ENCODE measurements around the gene GPC5. TPM values are rescaled to one million over a fixed set of nuclear protein-coding genes. Genes with fewer than 3 reads are reported as not detected.

Gene GPC5
- total and polyA plus RNA-seq, 2 donors (not counting 3 experiments of a cell fraction or from before 2014, with no cell fraction given), result 0.59 to 0.97 TPM

- Histone ChIP-seq H4K20me1 (replicated peaks; ENCODE audit: control insufficient read depth, extremely low read depth, insufficient read depth, low read length) (no peaks in the 10 kb centered on the region), H3K4me1 (ENCODE audit: control insufficient read depth, extremely low read depth, insufficient read depth, low read length) (no peaks in the 10 kb centered on the region), H3K27ac (ENCODE audit: insufficient read depth, low read depth, low read length) (no peak overlapping the region), H3K4me2 (ENCODE audit: insufficient read depth, low read length) (no peak overlapping the region), H3K27me3 (ENCODE audit: control insufficient read depth in 2 of 2, insufficient read depth in 2 of 2, low read length in 2 of 2) (no peaks in the 10 kb centered on the region), H3K9me1 (replicated peaks; ENCODE audit: control insufficient read depth, extremely low read depth, insufficient read depth, low read length) (no peaks in the 10 kb centered on the region), H3K9me3 (replicated peaks; ENCODE audit: control insufficient read depth, insufficient read depth, low read length) (no peaks in the 10 kb centered on the region), H3K36me3 (ENCODE audit: control insufficient read depth in 2 of 2, extremely low read depth in 1 of 2, insufficient read depth in 2 of 2, low read length in 2 of 2) (no peaks in the 10 kb centered on the region), H3K9ac (replicated peaks; ENCODE audit: extremely low read depth, insufficient read depth, low read length) (no peak overlapping the region), H2AFZ (ENCODE audit: low read depth, low read length) (no peak overlapping the region), H3K4me3 (replicated peaks in 1 of 3; ENCODE audit: insufficient read depth in 1 of 3, low read depth in 1 of 3, low read length in 3 of 3) (no peak overlapping the region), H3K79me2 (ENCODE audit: control insufficient read depth, insufficient read depth, low read length) (no peaks in the 10 kb centered on the region)
- dilution Hi-C loops (cut with MboI; ENCODE audit: extremely low pct_ligation_motif_present, low sequenced_read_pairs) (no loop called here), intact Hi-C loops (cut with micrococcal nuclease) (no loop called here)
- ChIA-PET POLR2A (no interaction called here), CTCF (no interaction called here)
- DNase-seq (ENCODE audit: low read depth, low spot score) (no peak), FAIRE-seq (no peak)
- no TSS peak for BruUV-seq (replicated peaks)
- TF ChIP-seq POLR2AphosphoS5 (IDR thresholded peaks at IDR 0.05; ENCODE audit: insufficient read depth, low read depth, low read length), result no peak
- no peak for TF ChIP-seq MAX (IDR thresholded peaks at IDR 0.05; ENCODE audit: insufficient read depth, insufficient read length)
- TF ChIP-seq EZH2 (IDR thresholded peaks at IDR 0.05; ENCODE audit: borderline replicate concordance, low read depth, low read length, severe bottlenecking), result no peak
- no peak for TF ChIP-seq JUN (IDR thresholded peaks at IDR 0.05; ENCODE audit: borderline replicate concordance, insufficient read depth, insufficient read length, low read depth)
- TF ChIP-seq FOS (IDR thresholded peaks at IDR 0.05; ENCODE audit: borderline replicate concordance, insufficient read depth, low read length), result no peak
- no peak for TF ChIP-seq CTCF (IDR thresholded peaks at IDR 0.05; ENCODE audit: extremely low read depth in 1 of 2, insufficient read depth in 1 of 2, low read depth in 1 of 2, low read length in 2 of 2)
- TF ChIP-seq GATA2 (IDR thresholded peaks at IDR 0.05; ENCODE audit: insufficient read depth, insufficient read length, low read depth, low read length), result no peak
- no peak for TF ChIP-seq POLR2A (IDR thresholded peaks at IDR 0.05; ENCODE audit: low read depth, low read length)
- TF ChIP-seq MYC (IDR thresholded peaks at IDR 0.05; ENCODE audit: low read depth, low read length), result no peak
Measured at GRCh38 chr13:91748416-91749089, 350.1 kb downstream of the GPC5 start.

Data from endothelial cell of umbilical vein (primary cell).